SK-N-SH (cell line): ENCODE results near the gene HEG1. TPM values are rescaled to one million over a fixed set of nuclear protein-coding genes. Genes with fewer than 3 reads are reported as not detected.

Experiments
- CTCF ChIA-PET: fragments of 300-600, 350-600 bp; formaldehyde crosslinking; extraction: SDS; loops from one replicate; lab custom pipeline; 2021; lab: Yijun Ruan, JAX
- POLR2A ChIA-PET: fragments of 350-600 bp; sonication (Branson Sonifier 250); formaldehyde crosslinking; extraction: SDS; loops from one replicate; lab custom pipeline; 2020; ENCODE audit warnings: antibody characterized with exemption, inconsistent platforms; lab: Yijun Ruan, JAX
- DNase-seq: peaks from one replicate; pipeline ENCODE4 v3.0.0; 2012
- H2AFZ ChIP-seq: fragments of 200-600 bp; sonication (generic); 2 replicates; pipeline ENCODE4 v1.8.1; 2016; ENCODE audit warnings: antibody characterized with exemption, mild to moderate bottlenecking, low read depth
- H3F3A ChIP-seq: fragments of 200-600 bp; sonication (generic); replicated peaks from 2 replicates; pipeline ENCODE3; 2016; ENCODE audit warnings: antibody characterized with exemption, mild to moderate bottlenecking; ENCODE audit not compliant: insufficient read depth
- H3K27ac ChIP-seq, 2 experiments: fragments of 200-500 bp in 1 of 2; fragments of 200-600 bp in 1 of 2; sonication (Bioruptor generic) in 1 of 2; sonication (generic), shearing (Covaris generic) in 1 of 2; 2 replicates each; pipeline versions ENCODE4 v1.5.1 to v1.6.1; 2014 to 2016; ENCODE audit warnings: low read depth in 2 of 2, inconsistent platforms in 1 of 2, low read length in 1 of 2, mild to moderate bottlenecking in 1 of 2, mixed read lengths in 1 of 2
- H3K27me3 ChIP-seq: fragments of 200-600 bp; sonication (generic), shearing (Covaris generic); 2 replicates; pipeline ENCODE4 v1.6.1; 2016; ENCODE audit warnings: mixed run types; ENCODE audit not compliant: insufficient read depth
- H3K36me3 ChIP-seq, 2 experiments: fragments of 200-500 bp in 1 of 2; fragments of 200-600 bp in 1 of 2; sonication (Bioruptor generic) in 1 of 2; sonication (generic) in 1 of 2; replicated peaks in 1 of 2; 2 replicates each; pipeline versions ENCODE3 to v1.5.1; 2014 to 2016; ENCODE audit warnings: low read length in 1 of 2, mild to moderate bottlenecking in 1 of 2; ENCODE audit not compliant: insufficient read depth in 2 of 2, control insufficient read depth in 1 of 2
- H3K4me1 ChIP-seq, 2 experiments: fragments of 200-500 bp in 1 of 2; fragments of 200-600 bp in 1 of 2; sonication (Bioruptor generic) in 1 of 2; sonication (generic), shearing (Covaris generic) in 1 of 2; 2 replicates each; pipeline versions ENCODE4 v1.5.1 to v1.6.1; 2014 to 2016; ENCODE audit warnings: low read depth in 1 of 2, low read length in 1 of 2, mixed run types in 1 of 2; ENCODE audit not compliant: insufficient read depth in 2 of 2, control insufficient read depth in 1 of 2
- H3K4me2 ChIP-seq: fragments of 200-600 bp; sonication (generic), shearing (Covaris generic); 2 replicates; pipeline ENCODE4 v1.6.1; 2017; ENCODE audit warnings: mixed run types
- H3K4me3 ChIP-seq, 2 experiments: fragments of 200-500 bp in 1 of 2; fragments of 200-600 bp in 1 of 2; sonication (Bioruptor generic) in 1 of 2; sonication (generic), shearing (Covaris generic) in 1 of 2; 2 replicates each; pipeline versions ENCODE4 v1.5.1 to v1.8.1; 2014 to 2016; ENCODE audit warnings: low read depth in 2 of 2, inconsistent platforms in 1 of 2, low read length in 1 of 2, mild to moderate bottlenecking in 1 of 2, mixed read lengths in 1 of 2, moderate library complexity in 1 of 2
- H3K79me2 ChIP-seq: fragments of 200-600 bp; sonication (generic); 2 replicates; pipeline ENCODE4 v1.8.1; 2017; ENCODE audit warnings: mild to moderate bottlenecking; ENCODE audit not compliant: insufficient read depth
- H3K9ac ChIP-seq: fragments of 200-600 bp; sonication (generic); 2 replicates; pipeline ENCODE4 v1.6.1; 2017; ENCODE audit warnings: mixed run types
- H3K9me2 ChIP-seq: fragments of 200-600 bp; sonication (generic); 2 replicates; pipeline ENCODE4 v1.6.1; 2017; ENCODE audit warnings: mixed run types
- H3K9me3 ChIP-seq: fragments of 200-600 bp; sonication (generic); 2 replicates; pipeline ENCODE4 v1.6.1; 2017; ENCODE audit warnings: mixed run types, mild to moderate bottlenecking, moderate library complexity
- H4K20me1 ChIP-seq: fragments of 200-600 bp; sonication (generic); 2 replicates; pipeline ENCODE4 v1.6.1; 2017; ENCODE audit warnings: mild to moderate bottlenecking, mixed run types; ENCODE audit not compliant: insufficient read depth
- EP300 ChIP-seq, 2 experiments: IDR thresholded peaks; 2 replicates each; pipeline versions ENCODE4 v1.4.0 to v1.6.1; 2012; ENCODE audit warnings: borderline replicate concordance in 1 of 2, low read depth in 1 of 2, low read length in 1 of 2
- FOSL2 ChIP-seq: IDR thresholded peaks from 2 replicates; pipeline ENCODE4 v1.4.0; 2012; ENCODE audit warnings: low read depth, mild to moderate bottlenecking, moderate library complexity, borderline replicate concordance
- FOXJ3 ChIP-seq: sonication (generic); formaldehyde crosslinking; IDR thresholded peaks from 2 replicates; pipeline ENCODE4 v1.5.1; 2020; ENCODE audit warnings: mild to moderate bottlenecking, missing genetic modification reagents
- IRF3 ChIP-seq: fragments of 150-350 bp; IDR thresholded peaks from 2 replicates; pipeline ENCODE4 v1.6.1; 2016; ENCODE audit warnings: mild to moderate bottlenecking, low read depth, low read length
- JUND ChIP-seq: IDR thresholded peaks from 2 replicates; pipeline ENCODE4 v1.4.0; 2012
- MEF2A ChIP-seq: IDR thresholded peaks from 2 replicates; pipeline ENCODE4 v1.4.0; 2012; ENCODE audit warnings: low read depth, borderline replicate concordance
- PBX3 ChIP-seq: IDR thresholded peaks from 2 replicates; pipeline ENCODE4; 2012
- RAD21 ChIP-seq: IDR thresholded peaks from 2 replicates; pipeline ENCODE4 v1.6.1; 2012; ENCODE audit warnings: mild to moderate bottlenecking, low read length
- RCOR1 ChIP-seq: fragments of 150-350 bp; IDR thresholded peaks from 2 replicates; pipeline ENCODE4 v1.6.1; 2017; ENCODE audit warnings: antibody characterized with exemption, low read length
- RXRA ChIP-seq: IDR thresholded peaks from 2 replicates; pipeline ENCODE4 v1.4.0; 2012; ENCODE audit warnings: low read depth, mild to moderate bottlenecking, borderline replicate concordance
- TAF1 ChIP-seq: IDR thresholded peaks from 2 replicates; pipeline ENCODE4 v1.6.1; 2012; ENCODE audit warnings: low read depth, mild to moderate bottlenecking, low read length, moderate library complexity, borderline replicate concordance
- ZBTB33 ChIP-seq: IDR thresholded peaks from 2 replicates; pipeline ENCODE4 v1.4.0; 2012; ENCODE audit warnings: low read depth, borderline replicate concordance
- WGBS: methylation state at CpG from one replicate; pipeline ENCODE4 v1.1.6; 2017; ENCODE audit warnings: low lambda C conversion rate; 5-methylcytosine and 5-hydroxymethylcytosine counted together
- polyA plus RNA-seq, 3 experiments: library from polyadenylated mRNA; depleted of rRNA; stranded (reverse); fragments of >200 nt; gene quantifications; 2 replicates each; pipeline ENCODE4 v1.2.3, GENCODE V29; 2012
- TF ChIP-seq, protein P1 (sequence below): IDR thresholded peaks from 2 replicates; pipeline ENCODE4 v1.6.1; 2012; ENCODE audit warnings: mild to moderate bottlenecking, low read depth, low read length, moderate library complexity
- TF ChIP-seq, protein P2 (sequence below): IDR thresholded peaks from 2 replicates; pipeline ENCODE4 v1.4.0; 2012; ENCODE audit warnings: low read depth, borderline replicate concordance
- TF ChIP-seq, protein P3 (sequence below): fragments of 200-600 bp; sonication (generic); IDR thresholded peaks from 2 replicates; pipeline ENCODE4 v1.6.1; 2017; ENCODE audit warnings: antibody characterized with exemption, mild to moderate bottlenecking, moderate library complexity

Gene HEG1
- polyA plus RNA-seq, 1 of the 3 experiments (the other 2 are of a cell fraction): 27.7 TPM

GRCh38 chr3:124920718-124921117 lies 135.1 kb downstream of the HEG1 start:
- Histone ChIP-seq H2AFZ (no peak overlapping the region; the same call in 1 of the 2 replicates), H3K27ac (no peak overlapping the region), H3K27me3 (no peaks in the 10 kb centered on the region), H3K9me3 (no peaks in the 10 kb centered on the region), H3F3A (no peaks in the 10 kb centered on the region), H3K4me3 (no peak overlapping the region), H3K4me1 (peaks cover 0 to 29% of the 10 kb centered on the region in 2 experiments; a peak in 2 of 4 replicates), H3K79me2 (no peaks in the 10 kb centered on the region), H3K4me2 (no peak overlapping the region), H3K36me3 (no peaks in the 10 kb centered on the region), H3K9me2 (no peaks in the 10 kb centered on the region), H4K20me1 (no peaks in the 10 kb centered on the region), H3K9ac (no peak overlapping the region)
- WGBS: over 99% methylated on average over 5 of the region's 5 CpGs
- ChIA-PET CTCF (interaction anchor here (1.1 to 5.0 kb wide), 3 partner anchors 16 to 160 kb away, joined by 3 to 31 read pairs (median 10); no protein-coding TSS in a partner anchor), POLR2A (no interaction called here)
- no peak for DNase-seq
- TF ChIP-seq MEF2A (no peak), JUND (no peak), FOSL2 (no peak), EP300 (IDR thresholded peaks at IDR 0.05; ENCODE audit: borderline replicate concordance in 1 of 2, low read depth in 1 of 2, low read length in 1 of 2) (no peak), TAF1 (no peak), ZBTB33 (no peak), PBX3 (no peak), FOXJ3 (CRISPR knock-in tag) (no peak), RAD21 (no peak), RCOR1 (no peak), IRF3 (no peak), RXRA (no peak)
- TF ChIP-seq, protein P1, sequence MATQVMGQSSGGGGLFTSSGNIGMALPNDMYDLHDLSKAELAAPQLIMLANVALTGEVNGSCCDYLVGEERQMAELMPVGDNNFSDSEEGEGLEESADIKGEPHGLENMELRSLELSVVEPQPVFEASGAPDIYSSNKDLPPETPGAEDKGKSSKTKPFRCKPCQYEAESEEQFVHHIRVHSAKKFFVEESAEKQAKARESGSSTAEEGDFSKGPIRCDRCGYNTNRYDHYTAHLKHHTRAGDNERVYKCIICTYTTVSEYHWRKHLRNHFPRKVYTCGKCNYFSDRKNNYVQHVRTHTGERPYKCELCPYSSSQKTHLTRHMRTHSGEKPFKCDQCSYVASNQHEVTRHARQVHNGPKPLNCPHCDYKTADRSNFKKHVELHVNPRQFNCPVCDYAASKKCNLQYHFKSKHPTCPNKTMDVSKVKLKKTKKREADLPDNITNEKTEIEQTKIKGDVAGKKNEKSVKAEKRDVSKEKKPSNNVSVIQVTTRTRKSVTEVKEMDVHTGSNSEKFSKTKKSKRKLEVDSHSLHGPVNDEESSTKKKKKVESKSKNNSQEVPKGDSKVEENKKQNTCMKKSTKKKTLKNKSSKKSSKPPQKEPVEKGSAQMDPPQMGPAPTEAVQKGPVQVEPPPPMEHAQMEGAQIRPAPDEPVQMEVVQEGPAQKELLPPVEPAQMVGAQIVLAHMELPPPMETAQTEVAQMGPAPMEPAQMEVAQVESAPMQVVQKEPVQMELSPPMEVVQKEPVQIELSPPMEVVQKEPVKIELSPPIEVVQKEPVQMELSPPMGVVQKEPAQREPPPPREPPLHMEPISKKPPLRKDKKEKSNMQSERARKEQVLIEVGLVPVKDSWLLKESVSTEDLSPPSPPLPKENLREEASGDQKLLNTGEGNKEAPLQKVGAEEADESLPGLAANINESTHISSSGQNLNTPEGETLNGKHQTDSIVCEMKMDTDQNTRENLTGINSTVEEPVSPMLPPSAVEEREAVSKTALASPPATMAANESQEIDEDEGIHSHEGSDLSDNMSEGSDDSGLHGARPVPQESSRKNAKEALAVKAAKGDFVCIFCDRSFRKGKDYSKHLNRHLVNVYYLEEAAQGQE: no peak
- TF ChIP-seq, protein P2, sequence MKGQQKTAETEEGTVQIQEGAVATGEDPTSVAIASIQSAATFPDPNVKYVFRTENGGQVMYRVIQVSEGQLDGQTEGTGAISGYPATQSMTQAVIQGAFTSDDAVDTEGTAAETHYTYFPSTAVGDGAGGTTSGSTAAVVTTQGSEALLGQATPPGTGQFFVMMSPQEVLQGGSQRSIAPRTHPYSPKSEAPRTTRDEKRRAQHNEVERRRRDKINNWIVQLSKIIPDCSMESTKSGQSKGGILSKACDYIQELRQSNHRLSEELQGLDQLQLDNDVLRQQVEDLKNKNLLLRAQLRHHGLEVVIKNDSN: no peak
- TF ChIP-seq, protein P3, sequence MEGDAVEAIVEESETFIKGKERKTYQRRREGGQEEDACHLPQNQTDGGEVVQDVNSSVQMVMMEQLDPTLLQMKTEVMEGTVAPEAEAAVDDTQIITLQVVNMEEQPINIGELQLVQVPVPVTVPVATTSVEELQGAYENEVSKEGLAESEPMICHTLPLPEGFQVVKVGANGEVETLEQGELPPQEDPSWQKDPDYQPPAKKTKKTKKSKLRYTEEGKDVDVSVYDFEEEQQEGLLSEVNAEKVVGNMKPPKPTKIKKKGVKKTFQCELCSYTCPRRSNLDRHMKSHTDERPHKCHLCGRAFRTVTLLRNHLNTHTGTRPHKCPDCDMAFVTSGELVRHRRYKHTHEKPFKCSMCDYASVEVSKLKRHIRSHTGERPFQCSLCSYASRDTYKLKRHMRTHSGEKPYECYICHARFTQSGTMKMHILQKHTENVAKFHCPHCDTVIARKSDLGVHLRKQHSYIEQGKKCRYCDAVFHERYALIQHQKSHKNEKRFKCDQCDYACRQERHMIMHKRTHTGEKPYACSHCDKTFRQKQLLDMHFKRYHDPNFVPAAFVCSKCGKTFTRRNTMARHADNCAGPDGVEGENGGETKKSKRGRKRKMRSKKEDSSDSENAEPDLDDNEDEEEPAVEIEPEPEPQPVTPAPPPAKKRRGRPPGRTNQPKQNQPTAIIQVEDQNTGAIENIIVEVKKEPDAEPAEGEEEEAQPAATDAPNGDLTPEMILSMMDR: no peak
